Hindlimb muscle (tissue), 1 donor: ENCODE results near the gene MSRB3. TPM values are rescaled to one million over a fixed set of nuclear protein-coding genes. Genes with fewer than 3 reads are reported as not detected.
A peak's percentile ranks its signal among the peaks of the same experiment; 100 is the strongest.

ENCODE experiments used
- DNase-seq: peaks from one replicate; pipeline ENCODE4 v3.0.0-alpha.2; 2013
- polyA plus RNA-seq: library from polyadenylated mRNA; unstranded; fragments of 120-200 nt; gene quantifications from one replicate; pipeline ENCODE4 v1.2.1, GENCODE V29; 2013; ENCODE audit not compliant: insufficient read length

The MSRB3 gene
- polyA plus RNA-seq, 1 donor, result 41.3 TPM

- peak; percentile 85 for DNase-seq
Observed at GRCh38 chr12:65501093-65501621, 222.7 kb downstream of the MSRB3 start.

DNA sequence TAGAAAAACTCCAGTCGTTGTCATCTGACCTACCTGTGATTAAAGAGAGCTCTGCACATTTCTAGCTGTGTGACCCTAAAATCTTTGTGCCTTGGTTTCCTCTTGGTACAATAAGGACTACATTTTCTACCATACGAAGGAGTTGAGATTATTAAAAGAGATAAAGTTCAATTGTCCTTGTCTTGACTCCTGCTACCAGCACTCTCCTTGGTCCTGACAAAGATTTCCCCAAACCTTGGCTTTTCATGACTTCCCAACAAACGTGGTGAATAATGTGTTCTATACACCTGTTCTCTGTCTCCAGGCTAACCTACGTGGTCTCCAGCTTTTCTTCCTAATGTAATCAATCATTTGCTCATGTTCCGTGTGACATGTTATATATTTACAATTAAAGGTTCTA lies 223.5 kb downstream of the MSRB3 start:
- DNase-seq, result no peak

GRCh38 chr12:65504417-65504816 lies 225.9 kb downstream of the MSRB3 start:
- DNase-seq, result no peak

GRCh38 chr12:65505386-65506121 lies 227.1 kb downstream of the MSRB3 start:
- no peak for DNase-seq

- no peak for DNase-seq
Observed at GRCh38 chr12:65508276-65509035, 230.0 kb downstream of the MSRB3 start.

- DNase-seq, result no peak
Observed at GRCh38 chr12:65510007-65510406, 231.5 kb downstream of the MSRB3 start.

- peak; percentile 48 for DNase-seq
Observed at GRCh38 chr12:65510584-65511050, 232.1 kb downstream of the MSRB3 start.

GRCh38 chr12:65511134-65511834 lies 232.8 kb downstream of the MSRB3 start:
- DNase-seq, result peak; percentile 64

GRCh38 chr12:65511912-65512311 lies 233.4 kb downstream of the MSRB3 start:
- no peak for DNase-seq

Other genes starting within 250 kb of the MSRB3 start
- gene WIF1, start 157.4 kb upstream of the MSRB3 start, polyA plus RNA-seq, result 0.43 TPM
- gene LEMD3, start 109.1 kb upstream of the MSRB3 start, polyA plus RNA-seq, result 19.4 TPM